Measurements from ENCODE around the gene HSD17B14.

DNA sequence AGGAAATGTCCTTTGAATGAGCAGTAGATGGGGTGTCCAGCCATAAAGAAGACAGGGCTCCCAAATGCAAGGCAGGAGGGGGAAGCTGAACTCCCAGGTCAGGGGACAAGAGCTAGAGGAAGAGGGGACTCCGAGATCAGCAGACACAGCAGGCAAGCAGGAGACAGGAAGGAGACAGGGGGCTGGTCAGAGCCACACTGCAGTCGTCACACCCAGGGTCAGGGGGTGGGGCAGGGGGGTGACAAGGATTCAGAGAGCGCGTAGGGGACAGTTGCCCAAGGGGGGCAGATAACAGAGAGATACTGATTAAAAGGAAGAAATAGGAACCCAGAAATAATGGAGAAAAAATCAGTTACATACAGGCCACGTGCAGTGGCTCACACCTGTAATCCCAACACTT, 3.2 kb downstream of the HSD17B14 start:
- TF ChIP-seq POLR2AphosphoS5 (IDR thresholded peaks at IDR 0.05; ENCODE audit: low read depth, low read length), result no peak
- no peak for TF ChIP-seq POLR2A (IDR thresholded peaks at IDR 0.05; ENCODE audit: low read depth, low read length)

Measured in GM12892 (cell line).